IPS-11a (cell line): ENCODE results near the gene PGM2L1.
A peak's percentile ranks its signal among the peaks of the same experiment; 100 is the strongest.
"Not testable (repeated sequence)": the region's sequence is repeated elsewhere in the genome, so short reads cannot be mapped to it uniquely, and the experiment has no call there.

Experiments used
- H3K4me3 ChIP-seq: one replicate; pipeline ENCODE4 v1.5.1; 2013; ENCODE audit warnings: low read depth, low read length, control low read depth

The PGM2L1 gene

GRCh38 chr11:74398244-74399159 is at the start of gene PGM2L1:
PGM2L1 (minus strand) TSS chr11:74398433; CDS start chr11:74398161, 272 bp downstream.
- peak within 1 kb of the TSS; percentile 83 for H3K4me3 ChIP-seq

DNA sequence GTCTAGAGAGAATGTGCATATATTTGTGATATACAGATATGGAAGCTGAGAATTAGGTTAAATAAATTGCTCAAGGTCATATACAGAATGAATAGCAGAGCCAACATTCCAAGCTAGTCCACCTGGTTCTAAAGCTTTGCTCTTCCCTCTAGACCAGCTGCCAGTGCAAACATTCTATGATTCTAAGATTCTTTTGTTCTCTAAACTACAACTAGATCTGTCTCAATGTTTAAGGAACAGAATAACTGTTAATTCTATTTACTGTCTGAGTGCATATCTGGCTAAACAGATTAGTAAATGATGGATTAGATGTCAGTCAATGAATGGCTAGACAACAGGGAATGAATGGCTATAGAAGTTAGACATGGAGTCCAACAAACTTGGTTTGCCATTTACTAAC is 49.5 kb upstream of the PGM2L1 start:
- no peak overlapping the region for H3K4me3 ChIP-seq

GRCh38 chr11:74446532-74446938 is 48.3 kb upstream of the PGM2L1 start:
- no peak overlapping the region for H3K4me3 ChIP-seq

GRCh38 chr11:74444173-74444826 is 46.1 kb upstream of the PGM2L1 start:
- H3K4me3 ChIP-seq: no peak overlapping the region

- H3K4me3 ChIP-seq: no peak overlapping the region
Observed at GRCh38 chr11:74443071-74443864, 45.0 kb upstream of the PGM2L1 start.

GRCh38 chr11:74442636-74443035 is 44.4 kb upstream of the PGM2L1 start:
- no peak overlapping the region for H3K4me3 ChIP-seq

DNA sequence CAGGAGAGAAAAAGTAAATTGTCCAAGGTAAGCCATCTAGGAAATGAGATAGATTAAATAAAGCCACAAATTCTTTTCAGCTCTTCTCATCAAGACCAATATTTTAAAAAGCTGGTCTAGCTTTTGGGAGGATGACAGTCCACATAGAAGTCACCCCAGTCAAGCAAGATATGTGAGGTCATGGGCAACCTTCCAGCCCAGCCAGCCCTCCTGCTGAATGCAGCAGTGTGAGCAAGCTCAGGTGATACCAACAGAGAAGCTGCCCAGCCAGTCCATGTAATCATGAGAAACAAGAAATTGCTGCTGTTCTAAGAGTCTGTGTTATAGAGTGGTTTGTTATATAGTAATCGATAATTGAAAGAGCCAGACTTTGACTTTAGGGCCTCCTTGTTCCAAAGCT is 40.4 kb upstream of the PGM2L1 start:
- no peak overlapping the region for H3K4me3 ChIP-seq

GRCh38 chr11:74437441-74438042 is 39.3 kb upstream of the PGM2L1 start:
- no peak overlapping the region for H3K4me3 ChIP-seq

GRCh38 chr11:74434528-74434927 is 36.3 kb upstream of the PGM2L1 start:
- H3K4me3 ChIP-seq: no peak overlapping the region

DNA sequence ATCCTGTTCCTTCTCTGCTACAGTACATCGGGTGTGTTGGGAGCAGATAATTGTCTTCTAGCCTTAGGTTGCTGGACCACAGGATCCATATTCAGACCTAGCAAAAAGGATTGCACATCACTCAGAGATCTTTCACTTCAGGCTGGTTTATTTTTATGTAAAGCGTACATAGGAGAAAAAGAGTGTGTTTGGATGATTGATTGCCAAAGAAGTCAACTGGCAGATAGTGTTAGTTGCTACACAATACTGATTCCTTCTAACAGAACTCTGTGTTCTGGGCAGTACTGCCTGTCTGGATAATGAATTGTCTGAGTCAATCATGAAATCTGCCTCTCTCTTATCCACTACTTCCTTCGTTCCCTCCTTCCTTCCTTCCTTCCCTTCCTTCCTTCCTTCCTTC is 31.0 kb upstream of the PGM2L1 start:
- H3K4me3 ChIP-seq: no peak overlapping the region

- H3K4me3 ChIP-seq: no peak overlapping the region
Observed at GRCh38 chr11:74427384-74427886, 29.2 kb upstream of the PGM2L1 start.

DNA sequence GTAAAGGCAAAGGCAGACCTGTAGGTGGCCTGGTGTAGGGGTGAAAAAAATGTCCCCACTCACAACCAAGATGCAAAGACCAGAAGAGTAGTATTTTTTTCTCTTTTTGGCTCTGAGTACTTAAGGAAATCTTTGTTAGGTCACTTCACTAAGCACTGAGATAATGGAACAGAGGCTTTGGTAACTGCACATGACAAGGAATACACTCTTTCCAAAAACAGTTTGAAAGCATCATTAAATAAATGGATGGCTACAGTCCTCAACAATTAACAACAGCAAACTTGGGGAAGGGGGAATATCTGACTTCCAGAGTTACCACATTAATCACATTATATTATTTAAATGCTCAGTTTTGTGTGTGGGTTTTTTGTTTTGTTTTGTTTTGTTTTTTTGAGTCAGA is 26.9 kb upstream of the PGM2L1 start:
- H3K4me3 ChIP-seq: no peak overlapping the region

DNA sequence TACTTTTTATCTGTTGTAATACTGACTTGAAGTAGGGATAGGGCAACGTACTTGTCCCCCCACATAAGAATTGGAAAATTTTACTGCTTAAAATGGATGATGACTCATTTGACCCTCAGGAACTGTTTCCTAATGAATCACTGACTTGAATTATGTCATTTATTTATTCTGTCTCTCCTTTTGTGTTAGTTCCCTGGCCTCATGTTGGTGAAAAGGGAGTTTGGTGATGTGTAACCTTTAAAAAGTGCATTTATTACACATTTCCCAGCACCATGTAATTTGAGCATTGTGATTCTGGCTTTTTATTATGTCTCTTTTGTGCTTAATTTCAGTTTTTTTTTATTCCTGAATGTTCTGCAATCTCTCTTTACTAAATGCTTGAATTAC is 20.3 kb upstream of the PGM2L1 start:
- no peak overlapping the region for H3K4me3 ChIP-seq

DNA sequence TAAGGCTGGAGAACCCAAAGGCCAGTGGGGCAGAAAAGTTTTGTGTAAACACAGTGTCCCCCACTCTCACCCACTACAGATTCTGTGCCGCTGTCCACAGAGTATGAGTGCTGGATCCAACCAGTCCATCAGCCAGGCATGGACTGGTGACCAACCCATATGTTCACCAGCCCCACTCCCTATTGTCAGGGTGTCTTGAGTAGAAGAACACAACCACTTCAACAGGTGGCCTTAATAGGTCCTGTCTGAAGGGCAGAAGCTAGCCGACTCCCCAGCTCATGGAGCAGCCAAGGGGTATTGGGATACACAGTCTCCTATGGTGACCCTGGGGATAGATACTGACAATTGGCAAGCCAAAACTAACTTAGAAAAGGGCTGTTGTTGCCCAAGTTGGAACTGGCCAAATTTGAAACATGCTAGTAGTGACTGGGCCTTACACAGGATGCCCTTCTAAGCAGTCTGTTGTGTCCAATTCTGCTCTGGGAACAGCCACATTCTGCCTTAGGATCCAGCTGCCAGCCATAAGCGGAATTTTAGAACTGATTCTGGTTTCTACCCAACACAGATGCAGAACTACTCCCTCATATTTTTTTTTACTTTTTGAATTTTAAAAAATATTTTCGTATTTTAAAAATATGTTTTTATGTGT is 19.8 kb upstream of the PGM2L1 start:
- H3K4me3 ChIP-seq: no peak overlapping the region

DNA sequence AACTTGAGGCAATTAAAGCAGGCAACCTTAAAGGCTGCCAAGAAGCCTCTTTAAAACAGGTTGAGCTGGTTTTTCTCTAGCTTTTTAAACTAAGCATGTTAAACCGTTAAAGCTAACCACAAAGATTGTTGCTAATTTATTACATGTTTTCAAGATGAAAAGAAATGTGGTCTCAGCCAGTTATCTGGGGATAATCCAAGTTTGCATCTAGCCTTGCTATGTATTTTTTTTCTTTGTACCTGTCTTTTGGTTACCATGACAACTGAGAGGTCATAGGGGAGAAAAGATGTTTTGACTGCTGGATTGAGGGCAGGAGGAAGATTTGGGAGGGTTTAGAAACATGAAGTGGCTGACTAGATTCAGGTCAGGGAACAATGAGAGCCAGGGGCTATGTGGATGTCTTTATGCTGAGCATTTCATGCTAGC is 19.2 kb upstream of the PGM2L1 start:
- no peak overlapping the region for H3K4me3 ChIP-seq

DNA sequence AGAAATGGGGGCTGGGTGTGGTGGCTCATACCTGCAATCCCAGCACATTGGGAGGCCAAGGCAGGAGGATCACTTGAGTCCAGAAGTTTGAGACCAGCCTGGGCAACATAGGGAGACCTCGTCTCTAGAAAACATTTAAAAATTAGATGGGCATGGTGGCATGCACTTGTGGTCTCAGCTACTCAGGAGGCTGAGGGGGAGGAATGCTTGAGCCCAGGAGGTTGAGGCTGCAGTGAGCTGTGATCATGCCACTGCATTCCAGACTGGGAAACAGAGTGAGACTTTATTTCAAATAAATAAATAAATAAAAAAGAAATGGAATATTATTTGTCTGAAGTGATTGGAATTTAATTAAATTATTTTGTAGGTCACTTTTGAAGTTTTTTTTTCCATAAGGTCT is 18.7 kb upstream of the PGM2L1 start:
- not testable (repeated sequence) for H3K4me3 ChIP-seq

DNA sequence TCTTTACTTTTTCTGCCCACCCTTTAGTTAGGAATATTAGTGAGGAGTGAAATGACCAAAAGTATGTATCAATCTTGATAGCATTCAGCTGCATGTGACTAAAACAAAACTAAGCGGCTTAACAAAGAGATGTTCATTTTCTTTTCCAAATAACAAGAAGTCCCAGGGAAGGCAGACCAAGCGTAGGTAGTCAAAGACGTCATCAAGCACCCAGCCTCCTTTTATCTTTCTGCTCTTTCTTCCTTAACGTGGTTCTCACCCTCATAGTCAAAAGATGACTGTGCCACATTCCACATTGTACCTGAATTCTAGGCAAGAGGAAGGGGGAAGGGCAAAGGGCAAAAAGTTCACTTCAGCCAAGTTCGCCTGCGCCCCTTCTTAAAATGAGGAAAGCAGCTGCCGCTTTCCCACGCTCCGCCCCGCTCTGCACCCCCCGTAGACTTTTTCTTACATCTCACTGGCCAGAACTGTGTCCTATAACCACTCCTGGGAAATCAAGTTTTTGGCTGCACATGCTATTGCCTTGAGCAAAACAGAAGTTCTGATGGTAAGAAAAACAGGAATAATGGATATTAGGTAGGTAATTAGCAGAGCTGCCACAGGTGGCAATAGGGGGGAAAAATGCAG is 14.6 kb upstream of the PGM2L1 start:
- H3K4me3 ChIP-seq: no peak overlapping the region

GRCh38 chr11:74412321-74412720 is 14.1 kb upstream of the PGM2L1 start:
- no peak overlapping the region for H3K4me3 ChIP-seq

- H3K4me3 ChIP-seq: no peak overlapping the region
Observed at GRCh38 chr11:74409633-74410032, 11.4 kb upstream of the PGM2L1 start.
